ENCODE data around the gene HAUS2. TPM values are rescaled to one million over a fixed set of nuclear protein-coding genes. Genes with fewer than 3 reads are reported as not detected.

Gene HAUS2
- 10 to 100 TPM in 2 of 4 donors, 1 to 10 TPM in 2; 5.4 to 16.1 (median 12.7) TPM for polyA plus RNA-seq
- long read RNA-seq, donor 1, result 0 reads
- long read RNA-seq, donor 2, partial matches to known transcripts, result 0 of 6 reads
- long read RNA-seq, donor 2, other reads (novel, unspliced or antisense), result 0 of 6 reads
- long read RNA-seq, donor 3, partial matches to known transcripts, result 0 of 5 reads
- long read RNA-seq, donor 3, other reads (novel, unspliced or antisense), result 0 of 5 reads
- long read RNA-seq, donor 4, result 0 reads
- long read RNA-seq, donor 5, result 0 reads
- long read RNA-seq, donor 6, partial matches to known transcripts, result 0 of 1 reads
- long read RNA-seq, donor 6, other reads (novel, unspliced or antisense), result 0 of 1 reads
- long read RNA-seq, donor 7, transcript HAUS2-201 (6 exons, 3,949 nt), result major isoform, 5 of 20 reads
- long read RNA-seq, donor 7, partial matches to known transcripts, result 0 of 20 reads
- long read RNA-seq, donor 7, other reads (novel, unspliced or antisense), result 10 of 20 reads
- long read RNA-seq, donor 8, partial matches to known transcripts, result 0 of 1 reads
- long read RNA-seq, donor 8, other reads (novel, unspliced or antisense), result 0 of 1 reads
- long read RNA-seq, donor 9, result 0 reads
- long read RNA-seq, donor 10, partial matches to known transcripts, result 0 of 6 reads
- long read RNA-seq, donor 10, other reads (novel, unspliced or antisense), result 0 of 6 reads

DNA sequence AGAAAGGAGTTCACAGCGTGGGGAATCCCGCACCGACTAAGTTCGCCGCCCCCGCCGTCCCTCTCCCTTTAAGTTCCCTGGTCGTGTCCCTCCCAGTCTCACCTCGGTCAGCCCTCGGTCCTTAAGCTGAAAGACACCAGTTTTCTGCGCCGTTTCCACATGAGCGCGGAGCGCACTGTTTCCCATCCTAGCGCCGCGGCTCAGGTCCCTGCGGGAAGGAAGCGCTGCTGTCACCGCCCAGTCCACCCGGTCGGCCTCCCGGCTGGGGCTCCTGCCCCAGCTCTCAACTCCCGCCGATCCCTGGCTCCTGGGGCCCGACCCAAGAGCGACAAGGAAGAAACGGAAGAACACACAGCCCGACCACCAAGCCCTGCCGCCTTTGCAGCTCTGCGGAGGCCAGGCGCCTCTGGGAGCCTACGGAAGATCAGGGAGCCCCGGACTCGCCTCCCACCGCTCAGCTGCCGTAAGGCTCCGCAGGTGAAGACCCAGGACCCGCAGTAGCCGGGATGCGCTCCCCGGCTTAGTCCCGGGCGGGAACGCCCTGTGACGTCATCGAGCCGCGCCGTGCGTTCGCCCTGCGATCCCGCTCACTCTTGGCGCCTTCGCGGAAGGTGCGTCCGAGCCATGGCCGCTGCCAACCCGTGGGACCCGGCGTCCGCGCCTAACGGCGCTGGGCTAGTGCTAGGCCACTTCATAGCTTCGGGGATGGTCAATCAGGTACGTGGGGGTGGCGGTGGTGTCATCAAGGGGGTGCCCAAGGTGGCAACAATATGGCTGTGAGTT lies at the start of gene HAUS2, which contains the start of gene LRRC57:
Gene HAUS2 (plus strand): TSS at position 590 of the 783 bp plus-strand sequence. CDS start 35 bp downstream, at position 625.
Gene LRRC57 (minus strand): TSS at position 545 of the 783 bp plus-strand sequence. CDS start 359 bp downstream, at position 186.
- H3K36me3 ChIP-seq (ENCODE audit: control insufficient read depth in 3 of 3, insufficient read depth in 2 of 3, low read depth in 1 of 3, low read length in 3 of 3), result peaks cover 7 to 9% (median 8%) of the 10 kb centered on the region in 3 donors
- H3K4me1 ChIP-seq (ENCODE audit: control insufficient read depth in 3 of 3, insufficient read depth in 2 of 3, low read depth in 1 of 3, low read length in 2 of 3), result peaks cover 4 to 13% (median 5%) of the 10 kb centered on the region in 3 donors
- peak; percentile 89 to 98 for DNase-seq
- H3K27me3 ChIP-seq (ENCODE audit: control insufficient read depth in 3 of 3, insufficient read depth in 3 of 3, low read length in 3 of 3), result no peaks in the 10 kb centered on the region
- WGBS, 3 donors, result 0% methylated on average over 65 to 71 of the region's 71 CpGs
- H3K9me3 ChIP-seq (ENCODE audit: control insufficient read depth in 2 of 2, insufficient read depth in 1 of 2, low read depth in 1 of 2, low read length in 1 of 2), result no peaks in the 10 kb centered on the region
- FAIRE-seq, result no peak
- H3K27ac ChIP-seq (ENCODE audit: low read depth in 1 of 3, low read length in 2 of 3), result peak within 1 kb of the TSS; percentile 84 to 97 (median 97)
- peak within 1 kb of the TSS; percentile 73 to 96 (median 88) for H3K4me3 ChIP-seq (ENCODE audit: low read depth in 1 of 3, low read length in 3 of 3)

DNA sequence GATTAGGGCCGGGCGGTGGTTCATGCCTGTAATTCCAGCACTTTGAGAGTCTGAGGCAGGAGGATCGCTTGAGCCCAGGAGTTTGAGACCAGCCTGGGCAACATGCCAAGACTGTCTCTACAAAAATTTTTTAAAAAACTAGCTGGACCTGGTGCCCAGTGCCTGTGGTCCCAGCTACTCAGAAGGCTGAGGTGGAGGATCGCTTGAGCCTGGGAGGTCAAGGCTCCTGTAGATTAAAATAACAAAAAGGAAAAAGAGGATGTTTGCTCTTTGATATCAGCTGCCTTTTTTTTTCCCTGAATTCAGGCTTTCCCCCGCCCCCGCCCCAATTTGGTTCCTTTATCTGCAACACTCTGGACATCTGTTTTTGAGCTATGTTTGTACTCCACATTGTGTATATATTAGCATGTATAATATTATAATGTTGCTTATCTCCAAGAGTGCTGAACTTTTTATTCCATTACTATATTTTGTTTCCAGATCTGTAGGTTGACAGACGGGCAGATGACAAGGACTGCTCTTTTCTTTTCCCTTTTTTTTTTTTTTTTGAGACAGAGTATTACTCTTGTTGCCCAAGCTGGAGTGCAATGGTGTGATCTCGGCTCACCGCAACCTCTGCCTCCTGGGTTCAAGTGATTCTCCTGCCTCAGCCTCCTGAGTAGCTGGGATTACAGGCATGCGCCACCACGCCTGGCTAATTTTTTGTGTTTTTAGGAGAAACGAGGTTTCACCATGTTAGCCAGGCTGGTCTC lies 48.6 kb upstream of the HAUS2 start:
- Histone ChIP-seq H3K27me3 (ENCODE audit: control insufficient read depth in 3 of 3, insufficient read depth in 3 of 3, low read length in 3 of 3) (no peaks in the 10 kb centered on the region), H3K27ac (ENCODE audit: low read depth in 1 of 3, low read length in 2 of 3) (peak overlapping the region; percentile 65 to 73 (median 68)), H3K4me3 (ENCODE audit: low read depth in 1 of 3, low read length in 3 of 3) (no peak overlapping the region), H3K4me1 (ENCODE audit: control insufficient read depth in 3 of 3, insufficient read depth in 2 of 3, low read depth in 1 of 3, low read length in 2 of 3) (peaks cover 6 to 31% (median 6%) of the 10 kb centered on the region in 3 donors), H3K36me3 (ENCODE audit: control insufficient read depth in 3 of 3, insufficient read depth in 2 of 3, low read depth in 1 of 3, low read length in 3 of 3) (peaks cover 0 to 16% (median 0%) of the 10 kb centered on the region in 3 donors), H3K9me3 (ENCODE audit: control insufficient read depth in 2 of 2, insufficient read depth in 1 of 2, low read depth in 1 of 2, low read length in 1 of 2) (no peaks in the 10 kb centered on the region)
- 75 to 88% (median 81%) methylated on average over 12 of the region's 12 CpGs for WGBS, 3 donors
- no peak for FAIRE-seq
- no peak for DNase-seq

DNA sequence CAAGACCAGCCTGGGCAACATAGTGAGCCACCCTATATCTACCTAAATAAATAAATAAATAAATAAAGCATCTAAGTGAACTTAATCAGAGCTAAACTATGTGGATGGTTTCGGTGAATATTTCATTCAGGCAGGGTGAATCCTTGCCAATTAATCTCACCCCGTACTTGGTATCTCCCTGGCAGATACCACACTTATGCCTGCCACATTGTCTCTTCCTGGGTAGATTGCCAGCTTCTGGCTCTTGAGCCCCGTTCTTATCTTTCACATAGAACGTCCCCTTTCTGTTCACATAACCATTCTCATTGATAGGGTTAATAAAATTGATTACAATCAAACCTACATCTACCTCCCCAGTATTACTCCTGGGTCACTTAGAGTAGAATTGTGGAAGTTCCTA lies 46.2 kb upstream of the HAUS2 start:
- WGBS, 3 donors, result 58 to 73% (median 65%) methylated on average over 4 of the region's 4 CpGs
- DNase-seq, result no peak
- H3K9me3 ChIP-seq (ENCODE audit: control insufficient read depth in 2 of 2, insufficient read depth in 1 of 2, low read depth in 1 of 2, low read length in 1 of 2), result no peaks in the 10 kb centered on the region
- no peak for FAIRE-seq
- H3K4me1 ChIP-seq (ENCODE audit: control insufficient read depth in 3 of 3, insufficient read depth in 2 of 3, low read depth in 1 of 3, low read length in 2 of 3), result peaks cover 6 to 26% (median 8%) of the 10 kb centered on the region in 3 donors
- H3K36me3 ChIP-seq (ENCODE audit: control insufficient read depth in 3 of 3, insufficient read depth in 2 of 3, low read depth in 1 of 3, low read length in 3 of 3), result peaks cover 0 to 24% (median 0%) of the 10 kb centered on the region in 3 donors
- no peak overlapping the region for H3K4me3 ChIP-seq (ENCODE audit: low read depth in 1 of 3, low read length in 3 of 3)
- H3K27ac ChIP-seq (ENCODE audit: low read depth in 1 of 3, low read length in 2 of 3), result no peak overlapping the region
- H3K27me3 ChIP-seq (ENCODE audit: control insufficient read depth in 3 of 3, insufficient read depth in 3 of 3, low read length in 3 of 3), result no peaks in the 10 kb centered on the region

DNA sequence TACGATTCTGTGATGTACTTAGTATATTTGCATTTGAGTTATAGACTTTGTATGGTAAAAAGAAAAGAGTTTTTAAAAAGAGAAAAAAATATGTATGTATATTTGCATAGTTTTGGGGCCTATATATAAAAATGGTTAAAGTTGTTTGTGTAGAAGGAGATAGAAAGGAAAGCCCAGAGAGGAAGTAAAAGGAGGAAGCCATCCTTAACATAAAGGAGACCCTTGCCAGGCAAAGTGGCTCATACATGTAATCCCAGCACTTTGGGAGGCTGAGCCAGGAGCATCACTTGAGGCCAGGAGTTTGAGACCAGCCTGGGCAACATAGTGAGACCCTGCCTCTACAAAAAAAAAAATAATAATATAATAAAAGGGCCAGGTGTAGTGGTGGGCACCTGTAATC lies 44.8 kb upstream of the HAUS2 start:
- DNase-seq, result no peak
- no peaks in the 10 kb centered on the region for H3K9me3 ChIP-seq (ENCODE audit: control insufficient read depth in 2 of 2, insufficient read depth in 1 of 2, low read depth in 1 of 2, low read length in 1 of 2)
- H3K4me1 ChIP-seq (ENCODE audit: control insufficient read depth in 3 of 3, insufficient read depth in 2 of 3, low read depth in 1 of 3, low read length in 2 of 3), result peaks cover 0 to 13% (median 8%) of the 10 kb centered on the region in 3 donors
- no peak for FAIRE-seq
- H3K27me3 ChIP-seq (ENCODE audit: control insufficient read depth in 3 of 3, insufficient read depth in 3 of 3, low read length in 3 of 3), result no peaks in the 10 kb centered on the region
- no peak overlapping the region for H3K27ac ChIP-seq (ENCODE audit: low read depth in 1 of 3, low read length in 2 of 3)
- 81 to 88% (median 86%) methylated on average over 1 of the region's 1 CpG for WGBS, 3 donors
- no peak overlapping the region for H3K4me3 ChIP-seq (ENCODE audit: low read depth in 1 of 3, low read length in 3 of 3)
- H3K36me3 ChIP-seq (ENCODE audit: control insufficient read depth in 3 of 3, insufficient read depth in 2 of 3, low read depth in 1 of 3, low read length in 3 of 3), result peaks cover 0 to 21% (median 0%) of the 10 kb centered on the region in 3 donors

DNA sequence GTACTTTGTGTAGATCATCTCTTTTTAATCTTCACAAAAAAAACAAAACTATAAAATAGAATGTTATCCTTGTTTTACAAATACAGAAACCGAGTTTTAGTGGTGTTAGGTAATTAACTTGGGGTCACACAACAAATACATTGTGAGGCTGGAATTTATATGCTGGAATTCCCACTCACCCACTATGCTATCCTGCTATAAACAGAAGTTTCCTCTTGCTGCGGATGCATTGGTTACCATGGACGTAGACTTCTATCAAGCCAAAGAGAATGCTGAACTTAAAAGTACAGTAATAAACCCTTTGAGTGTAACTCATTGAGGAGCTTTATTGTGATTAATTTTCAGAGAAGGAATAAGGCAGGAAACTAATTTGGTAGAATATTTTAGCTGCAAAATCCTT lies 44.0 kb upstream of the HAUS2 start:
- 60 to 85% (median 76%) methylated on average over 3 of the region's 3 CpGs for WGBS, 3 donors
- Histone ChIP-seq H3K4me1 (ENCODE audit: control insufficient read depth in 3 of 3, insufficient read depth in 2 of 3, low read depth in 1 of 3, low read length in 2 of 3) (peaks cover 0 to 10% (median 7%) of the 10 kb centered on the region in 3 donors), H3K4me3 (ENCODE audit: low read depth in 1 of 3, low read length in 3 of 3) (no peak overlapping the region), H3K27me3 (ENCODE audit: control insufficient read depth in 3 of 3, insufficient read depth in 3 of 3, low read length in 3 of 3) (no peaks in the 10 kb centered on the region), H3K9me3 (ENCODE audit: control insufficient read depth in 2 of 2, insufficient read depth in 1 of 2, low read depth in 1 of 2, low read length in 1 of 2) (no peaks in the 10 kb centered on the region), H3K27ac (ENCODE audit: low read depth in 1 of 3, low read length in 2 of 3) (peak overlapping the region in 1 of 3 donors; percentile 76), H3K36me3 (ENCODE audit: control insufficient read depth in 3 of 3, insufficient read depth in 2 of 3, low read depth in 1 of 3, low read length in 3 of 3) (peaks cover 0 to 19% (median 0%) of the 10 kb centered on the region in 3 donors)
- DNase-seq (no peak), FAIRE-seq (no peak)

DNA sequence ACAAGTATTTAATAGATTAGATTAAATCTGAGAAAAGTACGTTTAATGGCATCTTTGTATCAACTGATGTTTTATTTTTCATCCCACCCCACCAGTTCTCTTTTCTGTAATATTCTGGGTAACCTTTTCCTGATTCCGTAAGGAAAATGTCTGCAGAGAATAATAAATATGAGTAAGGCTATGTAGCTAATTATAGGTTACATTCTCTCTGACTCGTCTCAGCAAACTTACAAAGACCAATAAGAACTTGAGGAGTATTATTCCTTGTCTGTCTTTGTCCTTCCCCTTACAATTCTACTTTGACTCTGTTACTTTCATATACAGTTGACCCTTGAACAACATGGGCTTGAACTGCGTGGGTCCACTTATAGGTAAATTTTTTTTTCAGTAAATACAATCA lies 41.1 kb upstream of the HAUS2 start:
- H3K9me3 ChIP-seq (ENCODE audit: control insufficient read depth in 2 of 2, insufficient read depth in 1 of 2, low read depth in 1 of 2, low read length in 1 of 2), result no peaks in the 10 kb centered on the region
- whole genome bisulfite sequencing, 3 donors, result 81 to 88% (median 82%) methylated on average over 4 of the region's 4 CpGs
- H3K27me3 ChIP-seq (ENCODE audit: control insufficient read depth in 3 of 3, insufficient read depth in 3 of 3, low read length in 3 of 3), result no peaks in the 10 kb centered on the region
- H3K36me3 ChIP-seq (ENCODE audit: control insufficient read depth in 3 of 3, insufficient read depth in 2 of 3, low read depth in 1 of 3, low read length in 3 of 3), result peaks cover 0 to 20% (median 0%) of the 10 kb centered on the region in 3 donors
- DNase-seq, result no peak
- peaks cover 0 to 10% (median 3%) of the 10 kb centered on the region in 3 donors for H3K4me1 ChIP-seq (ENCODE audit: control insufficient read depth in 3 of 3, insufficient read depth in 2 of 3, low read depth in 1 of 3, low read length in 2 of 3)
- H3K27ac ChIP-seq (ENCODE audit: low read depth in 1 of 3, low read length in 2 of 3), result no peak overlapping the region
- no peak overlapping the region for H3K4me3 ChIP-seq (ENCODE audit: low read depth in 1 of 3, low read length in 3 of 3)
- FAIRE-seq, result no peak

DNA sequence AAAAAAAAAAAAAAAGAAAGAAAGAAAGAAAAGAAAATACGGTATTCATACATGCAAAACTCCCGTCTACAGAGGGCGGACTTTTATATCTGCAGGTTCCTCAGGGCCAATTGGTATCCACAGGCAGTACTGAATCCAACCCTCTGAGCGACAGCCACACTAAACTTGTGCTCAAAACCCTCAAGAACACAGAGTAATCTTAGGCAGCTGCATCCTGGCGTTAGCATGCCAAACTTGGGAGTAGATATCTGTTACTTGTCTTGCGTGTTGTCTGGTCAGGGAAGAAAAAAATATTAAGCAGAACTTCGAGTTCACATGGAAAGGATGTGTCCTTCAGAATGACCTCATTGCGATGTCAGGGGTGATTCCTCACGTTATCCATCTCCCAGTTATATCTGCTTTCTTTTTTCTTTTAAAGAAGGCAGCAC lies 40.4 kb upstream of the HAUS2 start:
- H3K4me1 ChIP-seq (ENCODE audit: control insufficient read depth in 3 of 3, insufficient read depth in 2 of 3, low read depth in 1 of 3, low read length in 2 of 3), result peaks cover 0 to 10% (median 3%) of the 10 kb centered on the region in 3 donors
- FAIRE-seq (no peak), DNase-seq (no peak)
- H3K27ac ChIP-seq (ENCODE audit: low read depth in 1 of 3, low read length in 2 of 3), result no peak overlapping the region
- 68 to 75% (median 75%) methylated on average over 9 of the region's 9 CpGs for WGBS, 3 donors
- no peak overlapping the region for H3K4me3 ChIP-seq (ENCODE audit: low read depth in 1 of 3, low read length in 3 of 3)
- H3K36me3 ChIP-seq (ENCODE audit: control insufficient read depth in 3 of 3, insufficient read depth in 2 of 3, low read depth in 1 of 3, low read length in 3 of 3), result peaks cover 0 to 22% (median 0%) of the 10 kb centered on the region in 3 donors
- no peaks in the 10 kb centered on the region for H3K27me3 ChIP-seq (ENCODE audit: control insufficient read depth in 3 of 3, insufficient read depth in 3 of 3, low read length in 3 of 3)
- no peaks in the 10 kb centered on the region for H3K9me3 ChIP-seq (ENCODE audit: control insufficient read depth in 2 of 2, insufficient read depth in 1 of 2, low read depth in 1 of 2, low read length in 1 of 2)
